Thyroid gland (tissue), 4 donors: ENCODE results near the gene RIPK4. TPM values are rescaled to one million over a fixed set of nuclear protein-coding genes. Genes with fewer than 3 reads are reported as not detected.

Source experiments
- DNase-seq, 2 donors: peaks; one replicate each; pipeline ENCODE4 v3.0.0-alpha.2; 2019
- H3K27ac ChIP-seq, 3 donors: fragments of 200-600 bp; sonication (generic); 1 replicate in 2 of 3; 2 replicates in 1 of 3; pipeline ENCODE4 v1.5.1; 2016 to 2019; ENCODE audit warnings: mild to moderate bottlenecking in 1 of 3, moderate library complexity in 1 of 3
- H3K27me3 ChIP-seq: fragments of 200-600 bp; sonication (generic); one replicate; pipeline ENCODE4 v1.5.1; 2019
- H3K36me3 ChIP-seq, 2 donors: fragments of 200-600 bp; sonication (generic); one replicate each; pipeline ENCODE4 v1.5.1; 2016 to 2019
- H3K4me1 ChIP-seq, 2 donors: fragments of 200-600 bp; sonication (generic); one replicate each; pipeline ENCODE4 v1.5.1; 2017 to 2019
- H3K4me3 ChIP-seq, 3 donors: fragments of 200-600 bp; sonication (generic); replicated peaks in 1 of 3; 1 replicate in 2 of 3; 2 replicates in 1 of 3; pipeline ENCODE4 v1.5.1; 2016; ENCODE audit warnings: mild to moderate bottlenecking in 1 of 3
- H3K9me3 ChIP-seq: fragments of 200-600 bp; sonication (generic); one replicate; pipeline ENCODE4 v1.5.1; 2017
- CTCF ChIP-seq, 6 experiments: fragments of 200-600 bp in 3 of 6; fragments of 450-650 bp in 3 of 6; sonication (generic) in 3 of 6; IDR thresholded peaks; one replicate each; pipeline ENCODE4 v1.5.1; 2016 to 2019; ENCODE audit warnings: antibody characterized with exemption in 6 of 6, mild to moderate bottlenecking in 2 of 6, inconsistent platforms in 1 of 6, moderate library complexity in 1 of 6
- POLR2A ChIP-seq, 2 donors: fragments of 450-650 bp; IDR thresholded peaks; one replicate each; pipeline ENCODE4 v1.6.1; 2017; ENCODE audit warnings: antibody characterized with exemption in 2 of 2, mild to moderate bottlenecking in 2 of 2, moderate library complexity in 1 of 2
- WGBS, 2 donors: methylation state at CpG; one replicate each; pipeline ENCODE4 v1.1.5; 2017; 5-methylcytosine and 5-hydroxymethylcytosine counted together
- intact Hi-C: fragments of 100-400 bp; cut with DNase I; formaldehyde crosslinking; loops from one replicate; pipeline ENCODE4 v1.15.1; 2023
- total RNA-seq, 4 donors: library from RNA; depleted of rRNA; stranded (reverse); fragments of >200 nt; gene quantifications; one replicate each; pipeline ENCODE4 v1.2.3, GENCODE V29; 2016

RIPK4 gene
- total RNA-seq, 4 donors from 2014 or later = 15.3 to 24.7 (median 22.6) TPM

- Histone ChIP-seq H3K4me3 (no peak overlapping the region), H3K9me3 (no peaks in the 10 kb centered on the region), H3K36me3 (peaks cover 0 to 3% of the 10 kb centered on the region in 2 donors), H3K27ac (no peak overlapping the region), H3K27me3 (no peaks in the 10 kb centered on the region), H3K4me1 (no peaks in the 10 kb centered on the region)
- DNase-seq = no peak
- WGBS, 2 donors = 84 to 86% methylated on average over 5 of the region's 5 CpGs
- TF ChIP-seq POLR2A (IDR thresholded peaks at IDR 0.05) (no peak), CTCF (IDR thresholded peaks at IDR 0.05) (no peak)
- intact Hi-C loops = no loop called here
These were observed 35.3 kb upstream of the RIPK4 start for GRCh38 chr21:41802198-41802584.

- WGBS, 2 donors = 91 to 92% methylated on average over 21 to 32 of the region's 32 CpGs
- Histone ChIP-seq H3K27me3 (no peaks in the 10 kb centered on the region), H3K4me3 (no peak overlapping the region), H3K27ac (no peak overlapping the region), H3K9me3 (no peaks in the 10 kb centered on the region), H3K4me1 (no peaks in the 10 kb centered on the region), H3K36me3 (peaks cover 0 to 3% of the 10 kb centered on the region in 2 donors)
- no peak for DNase-seq
- intact Hi-C loops = no loop called here
- TF ChIP-seq CTCF (IDR thresholded peaks at IDR 0.05) (no peak), POLR2A (IDR thresholded peaks at IDR 0.05) (no peak)
These were observed 34.7 kb upstream of the RIPK4 start for GRCh38 chr21:41801321-41802197.

GRCh38 chr21:41800425-41801320, 33.8 kb upstream of the RIPK4 start:
- Histone ChIP-seq H3K4me1 (no peaks in the 10 kb centered on the region), H3K9me3 (no peaks in the 10 kb centered on the region), H3K27ac (no peak overlapping the region), H3K36me3 (peaks cover 0 to 3% of the 10 kb centered on the region in 2 donors), H3K4me3 (no peak overlapping the region), H3K27me3 (no peaks in the 10 kb centered on the region)
- no peak for TF ChIP-seq CTCF (IDR thresholded peaks at IDR 0.05)
- no peak for TF ChIP-seq POLR2A (IDR thresholded peaks at IDR 0.05)
- WGBS, 2 donors = 86 to 94% methylated on average over 24 of the region's 24 CpGs
- no peak for DNase-seq
- intact Hi-C loops = no loop called here

GRCh38 chr21:41799763-41800162, 32.9 kb upstream of the RIPK4 start:
- intact Hi-C loops = no loop called here
- H3K36me3 ChIP-seq = peaks cover 0 to 3% of the 10 kb centered on the region in 2 donors

More at GRCh38 chr21:41799763-41800162, 32.9 kb upstream of the RIPK4 start:
- no peaks in the 10 kb centered on the region for H3K4me1 ChIP-seq
- H3K9me3 ChIP-seq = no peaks in the 10 kb centered on the region
- no peak overlapping the region for H3K27ac ChIP-seq
- H3K4me3 ChIP-seq = no peak overlapping the region
- 97 to 98% methylated on average over 6 to 7 of the region's 7 CpGs for WGBS, 2 donors
- TF ChIP-seq POLR2A (IDR thresholded peaks at IDR 0.05) (no peak), CTCF (IDR thresholded peaks at IDR 0.05) (no peak)
- no peak for DNase-seq
- H3K27me3 ChIP-seq = no peaks in the 10 kb centered on the region
